Epithelial cell of proximal tubule (primary cell): ENCODE results near the gene AGER. TPM values are rescaled to one million over a fixed set of nuclear protein-coding genes. Genes with fewer than 3 reads are reported as not detected.

Experiments
- DNase-seq: peaks from one replicate; pipeline ENCODE4 v3.0.0-alpha.2; 2011; ENCODE audit warnings: low read depth
- H3K4me3 ChIP-seq: 2 replicates; pipeline ENCODE4 v1.5.1; 2011; ENCODE audit warnings: low read depth, mild to moderate bottlenecking, low read length
- CTCF ChIP-seq: conservative IDR thresholded peaks from 2 replicates; pipeline ENCODE4 v1.5.1; 2012; ENCODE audit warnings: low read depth, mild to moderate bottlenecking, low read length
- total RNA-seq: library from RNA; depleted of rRNA; stranded (reverse); fragments of >200 nt; gene quantifications from 2 replicates; pipeline ENCODE4 v1.2.3, GENCODE V29; 2015

AGER gene
- total RNA-seq, 1 donor from 2014 or later: 1.4 TPM

DNA sequence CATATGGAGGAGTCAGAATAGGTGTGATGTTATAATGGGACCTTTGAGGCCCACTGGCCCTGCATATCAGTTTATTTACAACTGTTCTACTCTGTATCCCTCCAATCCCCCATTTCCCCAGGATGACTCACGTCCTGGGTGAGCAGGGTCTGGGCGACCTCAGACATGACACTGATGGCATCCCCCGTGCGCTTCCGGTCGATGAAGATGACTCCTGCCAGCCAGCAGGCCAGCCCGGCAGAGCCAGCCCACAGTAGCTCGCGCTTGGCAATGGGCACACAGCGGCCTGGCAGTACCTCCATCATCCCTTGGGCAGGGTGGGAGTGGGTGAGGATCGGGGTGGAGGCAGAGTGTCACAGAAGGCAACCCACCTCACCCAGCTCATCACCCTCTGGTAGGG is 13.8 kb downstream of the AGER start:
- TF ChIP-seq CTCF: no peak
- H3K4me3 ChIP-seq: no peak overlapping the region
- no peak for DNase-seq

DNA sequence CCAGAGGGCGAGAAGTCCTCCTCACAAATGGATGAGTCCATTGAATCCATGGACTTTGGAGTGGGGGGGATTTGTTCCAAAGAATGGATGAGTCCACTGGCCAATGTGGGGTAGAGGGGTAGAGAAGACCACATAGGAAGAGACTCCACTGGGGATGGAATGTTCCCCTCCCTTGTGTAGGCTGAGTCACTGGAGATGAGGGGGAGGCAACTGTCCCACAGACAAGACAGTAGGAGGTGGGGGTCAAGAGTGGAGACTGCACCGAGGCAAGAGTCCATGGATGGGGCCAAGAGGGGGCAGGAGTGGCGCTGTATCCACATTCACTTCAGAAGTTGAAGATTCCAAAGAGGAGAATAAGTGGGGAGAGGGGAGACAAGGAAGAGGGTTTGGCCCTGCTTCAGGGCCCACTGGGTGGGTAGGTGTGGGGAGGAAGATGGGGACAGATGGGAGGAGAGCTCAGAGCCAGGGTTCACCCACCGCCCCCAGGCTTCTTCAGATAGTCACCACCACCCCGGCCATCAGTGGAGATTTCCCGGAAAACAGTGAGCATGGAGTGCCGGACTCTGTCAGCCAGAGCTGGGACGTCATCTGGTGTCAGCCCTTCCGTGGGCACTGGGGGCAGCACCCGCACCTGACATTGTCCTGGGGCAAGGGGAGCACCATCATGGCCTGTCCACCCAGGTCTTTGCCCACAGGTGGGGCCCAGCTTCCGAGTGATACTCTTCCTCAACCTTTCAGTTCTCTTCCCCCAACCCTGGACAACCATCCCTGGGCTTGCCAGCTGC is 15.1 kb downstream of the AGER start:
- H3K4me3 ChIP-seq: no peak overlapping the region
- no peak for DNase-seq
- no peak for TF ChIP-seq CTCF

GRCh38 chr6:32168350-32168749 is 15.7 kb downstream of the AGER start:
- no peak for TF ChIP-seq CTCF
- DNase-seq: no peak
- H3K4me3 ChIP-seq: no peak overlapping the region

DNA sequence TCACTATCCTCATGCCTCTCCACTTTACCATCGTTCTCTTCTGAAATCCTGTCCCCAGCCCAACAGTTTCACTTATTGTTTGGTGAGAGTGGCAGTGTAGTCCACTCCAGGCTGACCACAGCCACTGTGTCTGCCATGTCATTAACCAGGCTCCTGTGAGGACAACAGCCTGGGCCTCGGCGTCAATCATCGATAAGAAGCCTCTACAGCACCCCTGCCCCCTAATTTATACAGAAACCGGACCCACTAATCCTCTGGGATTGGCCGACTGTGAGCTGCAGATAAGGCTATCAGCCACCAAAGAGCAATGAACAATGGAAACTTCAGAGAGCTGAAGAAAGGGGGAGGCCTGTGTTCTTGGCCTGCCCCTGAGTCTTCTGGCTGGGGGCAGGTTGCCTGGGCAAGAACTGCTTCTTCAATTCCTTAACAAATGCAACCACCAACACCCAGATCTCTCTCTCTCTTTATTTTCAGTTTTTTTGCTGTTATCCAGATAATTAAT is 16.2 kb downstream of the AGER start:
- no peak overlapping the region for H3K4me3 ChIP-seq
- TF ChIP-seq CTCF: no peak
- no peak for DNase-seq

DNA sequence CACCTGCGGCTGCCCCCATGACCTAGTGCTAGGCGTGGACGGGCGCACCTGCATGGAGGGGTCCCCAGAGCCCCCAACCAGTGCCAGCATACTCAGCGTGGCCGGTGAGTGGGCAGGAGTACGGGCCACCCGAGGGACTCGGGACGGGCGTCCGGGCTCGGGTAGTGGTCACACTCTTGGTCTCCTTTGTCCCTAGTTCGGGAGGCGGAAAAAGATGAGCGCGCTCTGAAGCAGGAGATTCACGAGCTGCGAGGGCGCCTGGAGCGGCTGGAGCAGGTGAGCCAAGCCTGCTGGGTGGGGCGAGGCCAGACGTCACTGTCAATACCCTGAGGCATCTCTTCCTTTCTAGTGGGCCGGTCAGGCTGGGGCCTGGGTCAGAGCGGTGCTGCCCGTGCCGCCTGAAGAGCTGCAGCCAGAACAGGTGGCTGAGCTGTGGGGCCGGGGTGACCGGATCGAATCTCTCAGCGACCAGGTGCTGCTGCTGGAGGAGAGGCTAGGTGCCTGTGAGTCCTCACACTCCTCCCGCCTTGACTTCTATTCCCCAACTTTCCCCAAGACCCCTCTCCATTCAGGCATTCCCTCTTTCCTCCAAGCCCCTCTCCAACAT is 16.8 kb downstream of the AGER start:
- no peak for TF ChIP-seq CTCF
- no peak for DNase-seq
- H3K4me3 ChIP-seq: no peak overlapping the region

DNA sequence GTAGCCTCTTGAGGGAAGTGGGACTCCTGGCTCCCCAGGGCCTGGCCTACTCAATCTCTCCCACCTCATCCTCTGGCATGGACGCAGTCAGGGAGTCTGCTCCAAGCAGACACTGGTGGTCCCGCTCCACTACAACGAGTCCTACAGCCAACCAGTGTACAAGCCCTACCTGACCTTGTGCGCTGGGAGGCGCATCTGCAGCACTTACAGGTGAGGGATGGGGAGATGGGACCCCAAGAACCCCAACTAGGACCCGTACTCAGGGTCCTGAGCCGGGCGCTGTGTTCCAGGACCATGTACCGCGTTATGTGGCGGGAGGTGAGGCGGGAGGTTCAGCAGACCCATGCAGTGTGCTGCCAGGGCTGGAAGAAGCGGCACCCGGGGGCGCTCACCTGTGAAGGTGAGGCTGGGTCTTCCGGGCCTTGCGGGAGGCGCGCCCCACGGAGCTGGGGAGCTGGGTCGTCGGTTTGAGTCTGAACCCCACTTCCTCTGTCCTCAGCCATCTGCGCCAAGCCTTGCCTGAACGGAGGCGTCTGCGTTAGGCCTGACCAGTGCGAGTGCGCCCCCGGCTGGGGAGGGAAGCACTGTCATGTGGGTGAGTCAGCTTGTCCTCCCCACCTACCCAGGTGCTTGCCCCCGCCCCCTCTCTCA is 17.5 kb downstream of the AGER start:
- TF ChIP-seq CTCF: no peak
- no peak overlapping the region for H3K4me3 ChIP-seq
- no peak for DNase-seq
